ENCODE results near the gene C13orf46. TPM values are rescaled to one million over a fixed set of nuclear protein-coding genes. Genes with fewer than 3 reads are reported as not detected.

The C13orf46 gene
- total and polyA plus RNA-seq, 2 of the 8 experiments (the other 6 are each of a cell fraction or from before 2014, with no cell fraction given) = 0.23 to 0.28 TPM

DNA sequence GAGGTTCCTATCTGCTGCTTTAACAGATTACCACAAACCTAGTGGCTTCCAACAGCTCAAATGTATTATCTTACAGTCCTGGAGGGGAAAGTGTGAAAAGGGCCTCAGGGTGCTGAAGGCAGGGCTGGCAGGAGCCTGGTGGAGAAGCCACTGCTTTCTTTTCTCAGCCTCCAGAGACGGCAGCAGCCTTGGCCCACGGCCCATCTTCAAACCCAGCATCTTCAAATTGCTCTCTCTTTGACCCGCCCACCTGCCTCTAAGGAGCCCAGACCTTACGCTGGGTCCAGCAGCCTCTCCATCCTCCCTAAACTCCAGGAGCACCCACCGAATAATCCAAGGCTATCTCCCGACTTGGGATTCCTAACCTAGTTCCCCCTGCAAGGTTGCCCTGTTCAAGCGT is 35.6 kb downstream of the C13orf46 start:
- no peaks in the 10 kb centered on the region; a peak in 1 of 7 replicates for H3K27me3 ChIP-seq (replicated peaks in 1 of 4; ENCODE audit: control insufficient read depth in 3 of 4, extremely low read depth in 1 of 4, insufficient read depth in 3 of 4, low read length in 3 of 4)
- POLR2A ChIA-PET (ENCODE audit: partially characterized antibody) = interaction anchor here (1.0 kb wide), 1 partner anchor 10 kb away, joined by 3 read pairs; no protein-coding TSS in a partner anchor
- CTCF ChIA-PET (ENCODE audit: partially characterized antibody) = interaction anchor here (1.4 to 3.3 kb wide), 2 partner anchors 10 to 94 kb away, joined by 3 to 13 read pairs; no protein-coding TSS in a partner anchor
- TF ChIP-seq TCF12 (IDR thresholded peaks at IDR 0.05; ENCODE audit: low read depth, low read length) = no peak
- TF ChIP-seq RNF2 (IDR thresholded peaks at IDR 0.05; ENCODE audit: borderline replicate concordance, low read depth, low read length, missing control alignments, poor library complexity, severe bottlenecking) = no peak
- no peak for TF ChIP-seq RAD21 (IDR thresholded peaks at IDR 0.05 in 1 of 2, conservative IDR thresholded peaks at IDR 0.05 in 1 of 2; ENCODE audit: low read depth in 2 of 2, low read length in 2 of 2)
- TF ChIP-seq EP300 (IDR thresholded peaks at IDR 0.05; ENCODE audit: borderline replicate concordance in 1 of 2, low read depth in 2 of 2, low read length in 2 of 2) = no peak
- TF ChIP-seq, protein P1, sequence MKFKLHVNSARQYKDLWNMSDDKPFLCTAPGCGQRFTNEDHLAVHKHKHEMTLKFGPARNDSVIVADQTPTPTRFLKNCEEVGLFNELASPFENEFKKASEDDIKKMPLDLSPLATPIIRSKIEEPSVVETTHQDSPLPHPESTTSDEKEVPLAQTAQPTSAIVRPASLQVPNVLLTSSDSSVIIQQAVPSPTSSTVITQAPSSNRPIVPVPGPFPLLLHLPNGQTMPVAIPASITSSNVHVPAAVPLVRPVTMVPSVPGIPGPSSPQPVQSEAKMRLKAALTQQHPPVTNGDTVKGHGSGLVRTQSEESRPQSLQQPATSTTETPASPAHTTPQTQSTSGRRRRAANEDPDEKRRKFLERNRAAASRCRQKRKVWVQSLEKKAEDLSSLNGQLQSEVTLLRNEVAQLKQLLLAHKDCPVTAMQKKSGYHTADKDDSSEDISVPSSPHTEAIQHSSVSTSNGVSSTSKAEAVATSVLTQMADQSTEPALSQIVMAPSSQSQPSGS (IDR thresholded peaks at IDR 0.05; ENCODE audit: low read length) = no peak
- no peak for TF ChIP-seq CREB1 (IDR thresholded peaks at IDR 0.05)
- no peak for TF ChIP-seq TBP (IDR thresholded peaks at IDR 0.05; ENCODE audit: low read depth, low read length)
- TF ChIP-seq NRF1 (IDR thresholded peaks at IDR 0.05; ENCODE audit: low read depth, low read length) = no peak
- no peak for TF ChIP-seq KDM4A (IDR thresholded peaks at IDR 0.05; ENCODE audit: low read depth, low read length, severe bottlenecking)
- TF ChIP-seq FOSL1 (IDR thresholded peaks at IDR 0.05; ENCODE audit: insufficient read depth, low read depth, low read length) = no peak
- no peak for TF ChIP-seq KDM1A (IDR thresholded peaks at IDR 0.05; ENCODE audit: borderline replicate concordance, low read length)
- TF ChIP-seq POLR2AphosphoS5 (IDR thresholded peaks at IDR 0.05; ENCODE audit: low read depth, low read length) = no peak

More for the DNA sequence above, 35.6 kb downstream of the C13orf46 start:
- Histone ChIP-seq H3K36me3 (ENCODE audit: control insufficient read depth in 2 of 4, insufficient read depth in 4 of 4, low read length in 3 of 4) (no peaks in the 10 kb centered on the region), H3K27ac (ENCODE audit: low read depth, low read length) (no peak overlapping the region), H4K8ac (ENCODE audit: extremely low read depth, insufficient read depth, low read length) (no peak overlapping the region), H3K4me2 (ENCODE audit: insufficient read depth in 1 of 2, low read depth in 2 of 2, low read length in 2 of 2) (no peak overlapping the region), H2BK15ac (ENCODE audit: low read length) (no peak overlapping the region), H3K4me3 (ENCODE audit: extremely low read depth in 1 of 4, insufficient read depth in 2 of 4, low read depth in 3 of 4, low read length in 4 of 4) (no peak overlapping the region), H2BK12ac (ENCODE audit: low read depth, low read length) (no peak overlapping the region), H3K23me2 (ENCODE audit: low read depth, low read length) (no peaks in the 10 kb centered on the region), H3K56ac (replicated peaks; ENCODE audit: insufficient read length, low read depth, low read length) (no peak overlapping the region), H2BK120ac (replicated peaks; ENCODE audit: low read depth, low read length) (no peak overlapping the region), H3K79me2 (ENCODE audit: control insufficient read depth in 1 of 2, insufficient read depth in 2 of 2, low read length in 2 of 2) (no peaks in the 10 kb centered on the region), H3K79me1 (ENCODE audit: low read depth, low read length) (no peaks in the 10 kb centered on the region), H3K4me1 (replicated peaks in 1 of 4; ENCODE audit: control insufficient read depth in 3 of 4, insufficient read depth in 4 of 4, low read length in 3 of 4) (peaks cover 0 to 2% (median 0%) of the 10 kb centered on the region in 4 experiments; a peak in 3 of 7 replicates), H3K18ac (ENCODE audit: extremely low read depth, low read length) (no peak overlapping the region), H3K14ac (ENCODE audit: insufficient read length) (no peak overlapping the region), H4K20me1 (replicated peaks in 1 of 2; ENCODE audit: control insufficient read depth in 1 of 2, insufficient read depth in 2 of 2, low read length in 2 of 2) (peaks cover 0 to 2% of the 10 kb centered on the region in 2 experiments), H2BK5ac (ENCODE audit: low read depth, low read length) (no peak overlapping the region), H2BK20ac (ENCODE audit: low read length) (no peak overlapping the region), H3K9me3 (ENCODE audit: insufficient read depth in 2 of 2, low read depth in 1 of 2, low read length in 1 of 2) (no peaks in the 10 kb centered on the region), H3K9ac (replicated peaks in 1 of 4; ENCODE audit: extremely low read depth in 1 of 4, low read depth in 3 of 4, low read length in 3 of 4) (no peak overlapping the region), H4K5ac (ENCODE audit: insufficient read length, low read depth, low read length) (no peak overlapping the region), H2AK5ac (ENCODE audit: low read depth, low read length) (no peak overlapping the region), H3K4ac (replicated peaks; ENCODE audit: insufficient read length, low read depth, low read length) (no peak overlapping the region), H4K91ac (replicated peaks; ENCODE audit: insufficient read length, low read length) (no peak overlapping the region), H2AFZ (ENCODE audit: low read length) (no peak overlapping the region), H3K23ac (ENCODE audit: insufficient read length) (no peak overlapping the region)
- 86% methylated on average over 6 of the region's 7 CpGs; no CpG with 5 or more reads in 1 of the 2 experiments for WGBS, 2 experiments (ENCODE audit: extremely low coverage in 1 of 2, insufficient coverage in 1 of 2, insufficient read length in 1 of 2, insufficient replicate concordance in 2 of 2, low coverage in 1 of 2, low lambda C conversion rate in 2 of 2, missing lambda C conversion rate in 1 of 2)
- no peak for FAIRE-seq
- DNase-seq (ENCODE audit: low read depth in 1 of 2, low spot score in 2 of 2) = no peak

Data from H1 (cell line).